Testis (tissue), 2 donors: Measurements from ENCODE around the gene TERF2IP.

Experiments used
- CTCF ChIP-seq, 3 experiments: fragments of 450-650 bp in 2 of 3; fragments of 200-600 bp in 1 of 3; sonication (generic) in 1 of 3; IDR thresholded peaks; one replicate each; pipeline ENCODE4 v1.5.1; 2016 to 2019; ENCODE audit warnings: antibody characterized with exemption in 3 of 3, mild to moderate bottlenecking in 2 of 3, moderate library complexity in 1 of 3
- POLR2A ChIP-seq: fragments of 450-650 bp; IDR thresholded peaks from one replicate; pipeline ENCODE4 v1.6.1; 2017; ENCODE audit warnings: antibody characterized with exemption, mild to moderate bottlenecking, moderate library complexity

- TF ChIP-seq CTCF (IDR thresholded peaks at IDR 0.05): no peak
- TF ChIP-seq POLR2A: no peak
These were observed 53.8 kb downstream of the TERF2IP start, which contains the start of gene DUXB for GRCh38 chr16:75701361-75701760.
